ENCODE measurements around the gene PDSS2. TPM values are rescaled to one million over a fixed set of nuclear protein-coding genes. Genes with fewer than 3 reads are reported as not detected.
"Not testable (repeated sequence)": the region's sequence is repeated elsewhere in the genome, so short reads cannot be mapped to it uniquely, and the experiment has no call there.

Gene PDSS2
- total RNA-seq, 1 donor from 2014 or later, result 12.4 TPM

DNA sequence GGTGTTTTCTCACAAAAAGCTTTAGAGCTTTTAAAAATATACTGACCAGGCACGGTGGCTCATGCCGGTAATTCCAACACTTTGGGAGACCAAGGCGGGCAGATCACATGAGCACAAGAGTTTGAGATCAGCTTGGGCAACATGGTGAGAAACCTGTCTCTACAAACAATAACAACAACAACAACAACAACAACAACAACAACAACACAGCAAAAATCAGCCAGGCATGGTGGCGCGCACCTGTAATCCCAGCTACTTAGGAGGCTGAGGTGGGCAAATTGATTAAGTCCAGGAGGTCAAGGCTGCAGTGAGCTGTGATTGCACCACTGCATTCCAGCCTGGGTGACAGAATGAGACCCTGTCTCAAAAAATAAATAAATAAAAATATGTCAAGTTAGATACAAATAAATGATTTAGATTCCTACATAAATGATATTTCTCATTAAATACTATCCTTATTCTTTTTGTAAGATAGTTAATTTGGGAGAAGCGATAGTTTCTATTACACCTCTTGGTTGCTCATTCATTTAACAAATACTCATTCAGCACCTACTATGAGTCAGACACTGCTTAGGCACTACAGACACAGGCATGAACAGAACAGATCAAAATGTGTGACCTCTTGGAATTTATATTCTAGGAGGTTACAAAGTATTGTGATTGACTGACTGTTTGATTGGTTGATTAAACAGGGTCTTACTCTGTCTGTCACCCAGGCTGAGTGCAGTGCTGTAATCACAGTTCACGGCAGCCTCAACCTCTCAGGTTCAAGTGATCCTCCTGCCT lies 260.5 kb downstream of the PDSS2 start:
- H3K27me3 Mint-ChIP-seq (ENCODE audit: unreplicated experiment), result no peaks in the 10 kb centered on the region
- no peak overlapping the region for H3K27ac Mint-ChIP-seq (ENCODE audit: unreplicated experiment)
- TF ChIP-seq, protein P1, sequence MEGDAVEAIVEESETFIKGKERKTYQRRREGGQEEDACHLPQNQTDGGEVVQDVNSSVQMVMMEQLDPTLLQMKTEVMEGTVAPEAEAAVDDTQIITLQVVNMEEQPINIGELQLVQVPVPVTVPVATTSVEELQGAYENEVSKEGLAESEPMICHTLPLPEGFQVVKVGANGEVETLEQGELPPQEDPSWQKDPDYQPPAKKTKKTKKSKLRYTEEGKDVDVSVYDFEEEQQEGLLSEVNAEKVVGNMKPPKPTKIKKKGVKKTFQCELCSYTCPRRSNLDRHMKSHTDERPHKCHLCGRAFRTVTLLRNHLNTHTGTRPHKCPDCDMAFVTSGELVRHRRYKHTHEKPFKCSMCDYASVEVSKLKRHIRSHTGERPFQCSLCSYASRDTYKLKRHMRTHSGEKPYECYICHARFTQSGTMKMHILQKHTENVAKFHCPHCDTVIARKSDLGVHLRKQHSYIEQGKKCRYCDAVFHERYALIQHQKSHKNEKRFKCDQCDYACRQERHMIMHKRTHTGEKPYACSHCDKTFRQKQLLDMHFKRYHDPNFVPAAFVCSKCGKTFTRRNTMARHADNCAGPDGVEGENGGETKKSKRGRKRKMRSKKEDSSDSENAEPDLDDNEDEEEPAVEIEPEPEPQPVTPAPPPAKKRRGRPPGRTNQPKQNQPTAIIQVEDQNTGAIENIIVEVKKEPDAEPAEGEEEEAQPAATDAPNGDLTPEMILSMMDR (IDR thresholded peaks at IDR 0.05), result no peak
- no peak for DNase-seq (ENCODE audit: extremely low spot score, unreplicated experiment)
- H3K4me1 Mint-ChIP-seq (ENCODE audit: unreplicated experiment), result no peaks in the 10 kb centered on the region
- no peak overlapping the region for H3K4me3 Mint-ChIP-seq (ENCODE audit: unreplicated experiment)
- H3K36me3 Mint-ChIP-seq (ENCODE audit: unreplicated experiment), result peaks cover 5% of the 10 kb centered on the region
- H3K9me3 Mint-ChIP-seq (ENCODE audit: unreplicated experiment), result no peaks in the 10 kb centered on the region

DNA sequence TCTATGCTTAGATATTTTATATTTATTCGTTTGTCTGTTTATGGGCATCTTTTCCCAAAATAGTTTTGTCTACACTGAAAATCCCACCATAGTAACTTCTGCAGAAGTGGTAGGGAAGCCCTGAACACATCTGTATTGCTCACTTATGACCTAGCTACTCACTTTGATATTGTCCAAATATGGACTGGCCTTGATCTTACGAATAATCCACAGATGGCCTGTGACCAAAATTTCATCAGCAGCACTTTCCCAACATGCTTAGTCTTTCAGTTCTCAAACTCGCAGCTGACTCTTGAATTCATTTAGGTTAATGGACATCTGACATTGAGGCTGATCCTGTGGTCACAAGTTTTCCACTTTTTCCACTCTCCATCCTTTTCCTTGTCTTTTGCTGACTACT lies 263.2 kb downstream of the PDSS2 start:
- Mint-ChIP-seq H3K36me3 (ENCODE audit: unreplicated experiment) (peaks cover 6% of the 10 kb centered on the region), H3K4me1 (ENCODE audit: unreplicated experiment) (no peaks in the 10 kb centered on the region), H3K9me3 (ENCODE audit: unreplicated experiment) (no peaks in the 10 kb centered on the region), H3K27ac (ENCODE audit: unreplicated experiment) (no peak overlapping the region), H3K4me3 (ENCODE audit: unreplicated experiment) (no peak overlapping the region), H3K27me3 (ENCODE audit: unreplicated experiment) (no peaks in the 10 kb centered on the region)
- TF ChIP-seq, protein P1 (IDR thresholded peaks at IDR 0.05), result no peak
- no peak for DNase-seq (ENCODE audit: extremely low spot score, unreplicated experiment)

DNA sequence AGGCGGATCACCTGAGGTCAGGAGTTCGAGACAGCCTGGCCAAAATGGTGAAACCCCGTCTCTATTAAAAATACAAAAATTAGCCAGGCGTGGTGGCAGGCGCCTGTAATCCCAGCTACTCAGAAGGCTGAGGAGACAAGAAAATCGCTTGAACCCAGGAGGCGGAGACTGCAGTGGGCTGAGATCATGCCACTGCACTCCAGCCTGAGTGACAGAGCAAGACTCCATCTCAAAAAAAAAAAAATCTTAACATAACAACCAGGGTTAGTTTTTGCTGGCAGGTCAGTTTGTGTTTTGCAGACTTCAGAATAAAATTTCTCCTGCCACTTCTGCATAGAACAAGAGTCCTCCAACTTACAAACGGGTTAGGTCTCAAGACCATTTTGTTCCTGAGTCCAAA lies 264.6 kb downstream of the PDSS2 start:
- not testable (repeated sequence) for DNase-seq (ENCODE audit: extremely low spot score, unreplicated experiment); H3K9me3 Mint-ChIP-seq (ENCODE audit: unreplicated experiment); H3K4me3 Mint-ChIP-seq (ENCODE audit: unreplicated experiment); H3K36me3 Mint-ChIP-seq (ENCODE audit: unreplicated experiment); H3K4me1 Mint-ChIP-seq (ENCODE audit: unreplicated experiment); H3K27me3 Mint-ChIP-seq (ENCODE audit: unreplicated experiment); H3K27ac Mint-ChIP-seq (ENCODE audit: unreplicated experiment)

DNA sequence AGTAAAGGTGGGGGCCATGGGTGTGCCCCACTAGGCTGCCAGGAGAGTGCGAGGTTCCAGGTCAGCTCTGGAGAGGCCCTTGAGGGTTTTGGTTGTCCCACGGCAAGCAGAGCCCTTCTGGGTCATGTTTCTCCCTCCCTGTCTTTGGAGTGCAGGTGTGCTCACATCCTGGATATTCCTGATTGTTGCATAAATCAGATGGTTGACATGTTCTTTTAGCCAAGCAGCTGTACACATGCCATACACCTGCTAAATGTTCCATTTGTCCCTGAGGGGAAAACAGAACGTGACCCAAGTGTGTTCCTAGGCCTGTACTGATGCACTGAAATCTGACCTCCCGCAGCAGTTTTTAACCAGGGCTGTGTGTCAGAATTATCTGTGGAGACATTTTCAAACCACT lies 266.5 kb downstream of the PDSS2 start:
- H3K4me1 Mint-ChIP-seq (ENCODE audit: unreplicated experiment), result no peaks in the 10 kb centered on the region
- no peaks in the 10 kb centered on the region for H3K9me3 Mint-ChIP-seq (ENCODE audit: unreplicated experiment)
- peaks cover 10% of the 10 kb centered on the region for H3K36me3 Mint-ChIP-seq (ENCODE audit: unreplicated experiment)
- TF ChIP-seq, protein P1 (IDR thresholded peaks at IDR 0.05), result no peak
- H3K4me3 Mint-ChIP-seq (ENCODE audit: unreplicated experiment), result no peak overlapping the region
- no peak for DNase-seq (ENCODE audit: extremely low spot score, unreplicated experiment)
- H3K27me3 Mint-ChIP-seq (ENCODE audit: unreplicated experiment), result no peaks in the 10 kb centered on the region
- H3K27ac Mint-ChIP-seq (ENCODE audit: unreplicated experiment), result no peak overlapping the region

DNA sequence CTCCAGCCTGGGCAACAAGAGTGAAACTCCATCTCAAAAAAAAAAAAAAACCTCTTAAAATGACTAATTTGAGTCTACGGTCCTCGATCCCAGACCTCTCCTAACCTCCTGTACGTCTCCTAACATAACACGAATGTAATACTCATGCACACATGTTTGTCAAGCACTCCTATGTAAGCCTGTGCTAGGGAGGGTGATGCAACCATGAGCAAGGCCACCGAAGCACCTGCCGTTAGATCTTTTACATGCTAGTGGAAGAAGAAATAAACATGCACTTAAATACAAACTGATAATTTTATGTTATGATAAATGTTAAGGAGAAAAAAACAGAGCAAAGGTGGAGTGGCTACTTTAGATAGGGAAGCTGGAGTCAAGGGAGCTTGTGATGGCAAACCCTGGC lies 271.7 kb downstream of the PDSS2 start:
- no peak for DNase-seq (ENCODE audit: extremely low spot score, unreplicated experiment)
- TF ChIP-seq, protein P1 (IDR thresholded peaks at IDR 0.05), result no peak
- Mint-ChIP-seq H3K4me1 (ENCODE audit: unreplicated experiment) (no peaks in the 10 kb centered on the region), H3K4me3 (ENCODE audit: unreplicated experiment) (no peak overlapping the region), H3K36me3 (ENCODE audit: unreplicated experiment) (peaks cover 5% of the 10 kb centered on the region), H3K27ac (ENCODE audit: unreplicated experiment) (no peak overlapping the region), H3K27me3 (ENCODE audit: unreplicated experiment) (no peaks in the 10 kb centered on the region), H3K9me3 (ENCODE audit: unreplicated experiment) (no peaks in the 10 kb centered on the region)

All from osteocyte (in vitro differentiated cells).